Stimulated activated CD8-positive, alpha-beta memory T cell treated with anti-CD3 and anti-CD28 coated beads, Interleukin-12 subunit alpha, Interleukin-12 subunit beta, amount 100 ng/mL, for 1 hour (primary cell): ENCODE results near the gene PBX4.
"Not testable (repeated sequence)": the region's sequence is repeated elsewhere in the genome, so short reads cannot be mapped to it uniquely, and the experiment has no call there.

ENCODE experiments used
- DNase-seq: peaks from one replicate; pipeline ENCODE4 v3.0.0-alpha.2; 2020; ENCODE audit warnings: low read depth

Gene PBX4

DNA sequence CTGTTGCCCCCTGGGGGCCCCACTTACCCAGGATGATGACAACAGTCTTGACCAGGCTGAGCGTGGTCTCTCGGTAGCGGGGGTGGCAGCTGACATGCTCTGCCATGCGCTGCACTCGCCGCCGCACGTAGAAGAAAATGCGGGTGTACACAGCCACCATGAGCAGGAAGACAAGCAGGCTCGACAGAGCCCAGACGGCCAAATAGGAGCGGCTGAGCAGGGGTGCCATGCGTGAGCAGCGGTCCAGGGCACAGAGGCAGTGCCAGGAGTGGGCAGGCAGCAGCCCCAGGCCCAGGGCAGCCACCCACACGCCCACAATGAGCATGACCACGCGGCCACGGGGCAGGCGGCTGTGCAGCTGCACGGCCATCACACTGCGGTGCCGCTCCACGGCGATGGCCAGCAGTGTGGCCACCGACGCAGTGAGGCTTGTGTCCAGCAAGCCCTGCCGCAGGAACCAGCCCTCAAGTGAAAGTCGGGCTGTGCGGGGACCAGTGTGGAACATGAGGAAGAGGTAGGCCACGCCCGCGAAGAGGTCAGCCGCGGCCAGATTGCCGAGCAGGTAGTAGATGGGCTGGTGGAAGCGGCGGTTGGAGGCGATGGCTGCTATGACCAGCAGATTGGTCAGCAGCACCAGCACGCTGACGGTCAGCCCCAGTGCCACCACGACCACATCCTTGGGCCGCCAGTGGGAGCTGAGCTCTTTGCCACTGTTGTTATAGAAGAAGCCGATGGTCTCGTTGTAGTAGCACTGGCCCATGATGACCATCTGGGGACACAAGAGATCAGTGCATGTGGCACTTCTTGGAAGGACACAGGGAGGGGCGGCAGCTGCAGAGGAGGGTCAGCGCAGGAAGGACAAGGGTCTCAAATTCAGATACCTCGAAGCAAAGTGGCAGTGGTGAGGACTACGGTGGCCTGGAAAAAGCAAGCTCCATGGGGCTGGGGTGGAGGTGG lies 8.3 kb upstream of the PBX4 start:
- DNase-seq: no peak

DNA sequence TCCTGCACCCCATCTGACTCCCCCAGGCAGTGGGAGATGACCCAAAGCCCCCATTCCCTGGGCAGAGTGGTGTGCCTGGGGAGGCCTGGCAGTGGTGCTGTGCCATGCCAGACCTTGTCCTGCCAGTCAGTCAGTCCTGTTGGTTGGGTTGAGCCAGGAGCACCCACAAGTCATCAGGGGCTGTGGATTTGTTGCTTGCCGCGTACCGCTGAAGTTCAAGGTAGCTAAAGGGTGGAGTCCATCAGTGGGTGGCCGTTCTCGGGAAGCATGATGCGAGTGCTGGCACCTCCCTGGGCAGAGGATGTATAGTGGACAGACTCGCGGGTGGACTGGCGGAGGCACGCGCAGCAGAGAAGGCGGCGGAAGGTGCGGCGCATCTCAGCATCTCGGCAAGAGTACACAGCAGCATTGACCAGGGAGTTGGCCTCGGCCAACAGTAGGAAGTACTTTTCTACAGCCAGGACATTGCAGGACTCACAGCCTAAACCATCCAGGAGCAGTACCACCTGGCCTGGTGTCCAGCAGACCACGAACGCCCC lies 5.6 kb upstream of the PBX4 start:
- no peak for DNase-seq

DNA sequence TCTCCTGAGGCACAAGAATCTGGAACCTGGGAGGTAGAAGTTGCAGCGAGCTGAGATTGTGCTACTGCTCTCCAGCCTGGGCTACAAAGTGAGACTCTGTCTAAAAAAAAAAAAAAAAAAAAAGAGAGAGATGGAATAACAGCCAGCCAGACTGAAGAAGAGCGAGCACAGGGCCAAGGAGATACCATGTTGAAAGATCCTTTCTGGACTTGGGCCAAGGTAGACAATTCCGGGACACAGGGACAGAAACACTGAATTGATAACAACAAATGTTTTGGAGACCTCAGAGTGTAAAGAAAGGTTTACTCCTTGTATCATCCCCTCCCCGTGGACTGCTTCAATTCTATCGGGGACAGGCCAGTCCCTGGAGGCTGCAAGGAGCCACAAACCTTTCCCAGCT lies 4.9 kb upstream of the PBX4 start:
- no peak for DNase-seq

DNA sequence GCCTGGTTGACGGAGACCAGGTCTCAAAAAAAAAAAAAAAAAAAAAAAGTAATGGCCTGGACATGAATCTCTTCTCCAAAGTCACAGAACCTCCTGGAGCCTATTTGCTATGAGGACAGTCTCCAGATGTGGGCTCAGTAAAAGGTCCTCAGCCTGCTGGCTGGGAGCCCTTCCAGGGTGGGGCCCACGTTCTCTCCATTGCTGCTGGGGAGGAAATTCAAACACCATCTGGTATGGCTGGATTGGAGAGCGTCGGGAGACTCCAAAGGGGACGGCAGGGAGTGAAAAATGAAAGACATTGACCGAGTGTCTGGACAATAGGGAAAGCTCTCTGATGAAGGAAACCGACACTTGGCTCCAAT lies 1.3 kb upstream of the PBX4 start:
- DNase-seq: no peak

DNA sequence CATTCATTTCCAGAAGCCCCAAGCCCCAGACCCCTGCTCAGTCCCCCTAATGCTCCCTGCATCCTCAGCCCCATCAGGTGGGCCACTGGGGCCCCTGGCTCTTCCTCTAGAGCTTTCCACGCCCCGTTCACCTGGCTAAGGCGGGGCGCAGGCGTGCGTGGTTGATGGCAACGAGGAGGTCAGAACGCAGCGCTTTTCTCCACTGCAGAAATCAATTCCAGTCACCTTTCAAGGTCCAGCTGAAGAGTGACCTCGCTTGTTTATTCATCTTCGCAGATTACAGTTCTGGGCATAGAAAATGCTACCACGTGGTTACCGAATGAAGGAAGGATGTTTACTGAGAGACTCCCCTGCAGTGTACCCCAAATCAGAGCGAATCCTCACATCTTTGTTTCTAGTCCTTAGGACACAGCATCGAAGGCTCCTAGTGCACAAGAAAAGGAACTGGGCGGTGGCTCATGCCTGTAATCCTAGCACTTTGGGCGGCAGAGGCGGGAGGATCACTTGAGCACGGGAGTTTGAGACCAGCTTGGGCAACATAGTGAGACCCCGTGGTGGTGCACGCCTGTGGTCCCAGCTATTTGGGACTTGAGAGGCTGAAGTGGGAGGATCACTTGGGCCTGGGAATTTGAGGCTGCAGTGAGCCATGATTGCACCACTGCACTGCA lies 828 bp upstream of the PBX4 start:
- DNase-seq: no peak

DNA sequence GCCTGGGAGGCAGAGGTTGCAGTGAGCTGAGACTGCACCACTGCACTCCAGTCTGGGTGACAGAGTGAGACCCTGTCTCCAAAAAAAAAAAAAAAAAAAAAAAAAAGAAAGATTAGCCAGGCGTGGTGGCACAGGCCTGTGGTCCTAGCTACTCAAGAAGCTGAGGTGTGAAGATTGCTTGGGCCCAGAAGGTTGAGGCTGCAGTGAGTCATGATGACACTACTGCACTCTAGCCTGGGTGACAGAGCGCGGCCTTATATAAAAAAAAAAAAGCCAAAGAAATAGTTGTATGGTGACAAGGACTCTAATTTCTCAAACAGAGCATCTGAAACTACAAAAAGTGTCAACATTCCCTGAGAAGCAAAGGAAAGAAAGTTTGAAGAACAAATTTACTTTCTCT lies 3.4 kb downstream of the PBX4 start:
- DNase-seq: no peak

DNA sequence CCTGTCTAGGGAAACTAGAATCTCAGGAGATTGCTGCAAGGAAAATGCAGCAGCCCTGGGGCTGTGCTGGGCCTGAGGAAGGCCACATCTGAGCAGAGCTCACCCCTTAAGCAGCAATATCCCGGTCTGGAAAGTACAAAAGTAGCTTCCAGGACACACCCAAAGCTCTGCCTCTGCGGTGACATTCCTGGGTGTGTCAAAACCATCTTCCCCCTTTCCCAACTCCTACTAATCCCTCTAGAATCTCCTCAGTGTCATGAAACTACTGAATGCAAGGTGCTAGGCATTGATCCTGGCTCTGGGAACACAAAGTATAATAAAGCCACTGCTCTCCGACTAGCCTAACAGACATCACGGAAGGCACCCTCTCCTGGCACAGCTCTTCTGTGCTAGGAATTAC lies 5.0 kb downstream of the PBX4 start:
- DNase-seq: no peak

DNA sequence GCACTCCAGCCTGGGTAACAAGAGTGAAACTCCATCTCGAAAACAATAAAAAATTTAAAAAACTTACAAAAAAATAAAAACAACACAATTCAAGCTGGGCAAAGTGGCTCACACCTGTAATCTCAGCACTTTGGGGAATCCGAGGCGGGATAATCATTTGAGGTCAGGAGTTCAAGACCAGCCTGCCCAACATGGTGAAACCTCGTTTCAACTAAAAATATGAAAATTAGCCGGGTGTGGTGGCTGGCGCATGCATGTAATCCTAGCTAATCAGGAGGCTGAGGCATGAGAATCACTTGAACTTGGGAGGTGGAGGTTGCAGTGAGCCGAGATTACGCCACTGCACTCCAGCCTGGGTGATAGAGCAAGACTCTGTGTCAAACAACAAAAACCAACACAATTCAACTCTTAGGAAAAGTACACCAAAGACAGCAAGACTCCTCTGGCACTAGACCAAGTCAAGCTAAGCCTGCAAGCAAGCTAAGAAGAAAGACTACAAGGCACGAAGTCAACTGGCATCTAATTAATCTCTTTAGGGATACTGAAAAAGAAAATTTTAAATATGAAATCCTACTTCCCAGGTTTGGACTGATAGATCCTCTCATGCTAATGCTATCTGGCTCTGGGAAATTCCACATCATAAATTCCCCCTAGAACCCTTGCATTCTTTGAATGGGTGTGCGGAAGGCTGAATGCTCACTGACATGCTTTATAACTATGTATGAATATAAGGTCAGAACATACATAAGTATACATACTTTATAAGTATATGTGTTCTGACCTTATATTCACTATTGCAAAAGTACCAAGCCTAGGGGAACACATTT lies 7.9 kb downstream of the PBX4 start:
- DNase-seq: no peak

DNA sequence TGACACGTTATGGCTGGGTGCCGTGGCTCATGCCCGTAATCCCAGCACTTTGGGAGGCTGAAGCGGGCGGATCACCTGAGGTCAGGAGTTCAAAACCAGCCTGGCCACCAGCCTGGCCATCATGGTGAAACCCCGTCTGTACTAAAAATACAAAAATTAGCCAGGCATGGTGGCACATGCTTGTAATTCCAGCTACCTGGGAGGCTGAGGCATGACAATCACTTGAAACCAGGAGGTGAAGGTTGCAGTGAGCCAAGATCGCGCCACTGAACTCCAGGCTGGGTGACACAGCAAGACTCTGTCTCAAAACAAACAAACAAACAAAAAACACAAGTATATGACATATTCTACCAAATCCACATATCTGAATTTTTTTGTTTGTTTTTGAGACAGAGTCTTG lies 11.8 kb downstream of the PBX4 start:
- not testable (repeated sequence) for DNase-seq

DNA sequence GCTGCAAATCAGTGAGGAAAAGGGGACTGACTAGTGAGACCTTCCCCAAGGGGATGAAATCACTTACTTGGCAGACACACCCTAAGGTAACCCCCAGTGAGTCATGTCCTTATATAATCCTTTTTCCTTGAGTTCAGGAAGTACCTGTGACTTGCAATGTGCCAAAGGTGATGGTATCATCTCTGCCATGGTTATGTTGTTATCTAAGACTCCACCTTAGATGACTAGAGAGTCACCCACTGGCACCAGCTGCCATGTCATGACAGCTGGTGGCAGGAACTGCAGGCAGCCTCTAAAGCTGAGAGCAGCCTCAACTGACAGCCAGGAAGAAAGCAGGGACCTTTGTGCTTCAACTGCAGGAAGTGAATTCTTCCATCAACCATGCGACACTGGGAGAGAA lies 12.5 kb downstream of the PBX4 start:
- no peak for DNase-seq

DNA sequence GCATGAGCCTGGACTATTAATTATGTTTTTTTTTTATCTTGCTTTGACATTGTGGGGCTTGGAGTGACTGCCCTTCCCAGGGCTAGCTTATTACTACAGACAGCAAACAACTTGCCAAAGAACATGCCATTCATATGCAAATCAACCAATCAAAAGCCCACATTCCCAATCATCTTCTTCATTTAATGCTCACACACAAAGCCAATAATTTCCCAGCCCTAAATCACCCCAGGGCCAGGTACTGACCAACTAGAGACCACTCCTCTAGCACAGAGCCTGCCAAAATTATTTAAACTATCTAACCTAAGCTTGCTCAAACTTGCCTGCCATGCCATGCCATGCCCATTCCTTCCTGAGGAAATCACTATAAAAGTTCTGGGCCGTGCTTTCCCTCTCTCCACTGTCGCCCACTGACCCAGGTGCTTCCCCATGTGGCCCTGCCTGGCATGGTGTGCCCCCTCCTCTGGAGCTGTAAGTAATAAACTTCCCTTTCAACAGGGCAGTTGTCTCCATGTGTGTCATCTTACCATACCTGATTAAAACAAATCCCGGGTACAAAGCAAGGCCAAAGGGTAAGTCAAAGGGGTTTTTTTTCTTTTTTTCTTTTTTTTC lies 15.7 kb downstream of the PBX4 start:
- DNase-seq: no peak

DNA sequence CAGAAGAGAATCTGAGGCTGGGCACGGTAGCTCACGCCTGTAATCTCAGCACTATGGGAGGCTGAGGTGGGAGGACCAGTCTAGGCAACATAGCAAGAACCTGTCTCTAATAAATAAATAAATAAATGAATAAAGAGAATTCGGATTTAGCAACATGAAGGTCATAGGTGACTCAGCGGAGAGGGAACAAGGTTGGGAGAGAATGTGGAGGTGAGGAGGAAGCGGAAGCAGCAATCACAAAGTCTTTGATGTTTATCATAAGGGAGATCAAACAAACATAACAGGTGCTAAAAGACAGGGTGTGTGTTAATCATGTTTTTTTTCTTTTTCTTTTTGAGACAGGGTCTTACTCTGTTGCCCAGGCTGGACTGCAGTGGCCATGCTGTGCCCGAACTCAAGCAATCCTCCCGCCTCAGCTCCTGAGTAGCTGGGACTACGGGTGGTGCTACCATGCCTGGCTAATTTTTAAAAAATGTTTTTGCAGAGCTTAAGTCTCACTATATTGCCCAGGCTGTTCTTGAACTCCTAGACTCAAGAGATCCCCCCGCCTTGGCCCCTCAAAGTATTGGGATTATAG lies 16.3 kb downstream of the PBX4 start:
- no peak for DNase-seq

DNA sequence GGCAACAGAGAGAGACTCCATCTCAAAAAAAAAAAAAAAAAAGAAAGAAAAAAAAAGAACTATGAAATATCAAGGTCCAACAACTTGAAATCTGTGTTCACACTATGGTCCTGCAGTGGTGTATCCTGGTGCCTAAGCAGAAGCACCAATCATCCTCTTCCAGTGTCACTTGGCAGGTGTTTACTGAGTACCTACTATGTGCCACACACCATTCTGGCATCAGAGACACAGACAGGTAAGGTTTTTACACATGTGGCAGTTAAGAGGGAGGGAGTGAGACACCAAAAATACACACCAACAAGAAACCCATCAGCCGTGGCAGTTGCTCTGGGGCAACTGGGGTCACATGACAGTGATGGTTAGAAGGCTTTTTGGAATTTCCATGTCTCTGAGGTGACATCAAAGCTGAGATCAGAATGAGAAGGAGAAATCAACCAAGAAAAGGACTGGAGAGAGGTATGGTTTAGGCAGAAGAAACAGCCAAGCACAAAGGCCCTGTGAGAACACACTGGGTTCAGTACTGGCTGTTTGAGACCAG lies 17.6 kb downstream of the PBX4 start:
- DNase-seq: no peak

DNA sequence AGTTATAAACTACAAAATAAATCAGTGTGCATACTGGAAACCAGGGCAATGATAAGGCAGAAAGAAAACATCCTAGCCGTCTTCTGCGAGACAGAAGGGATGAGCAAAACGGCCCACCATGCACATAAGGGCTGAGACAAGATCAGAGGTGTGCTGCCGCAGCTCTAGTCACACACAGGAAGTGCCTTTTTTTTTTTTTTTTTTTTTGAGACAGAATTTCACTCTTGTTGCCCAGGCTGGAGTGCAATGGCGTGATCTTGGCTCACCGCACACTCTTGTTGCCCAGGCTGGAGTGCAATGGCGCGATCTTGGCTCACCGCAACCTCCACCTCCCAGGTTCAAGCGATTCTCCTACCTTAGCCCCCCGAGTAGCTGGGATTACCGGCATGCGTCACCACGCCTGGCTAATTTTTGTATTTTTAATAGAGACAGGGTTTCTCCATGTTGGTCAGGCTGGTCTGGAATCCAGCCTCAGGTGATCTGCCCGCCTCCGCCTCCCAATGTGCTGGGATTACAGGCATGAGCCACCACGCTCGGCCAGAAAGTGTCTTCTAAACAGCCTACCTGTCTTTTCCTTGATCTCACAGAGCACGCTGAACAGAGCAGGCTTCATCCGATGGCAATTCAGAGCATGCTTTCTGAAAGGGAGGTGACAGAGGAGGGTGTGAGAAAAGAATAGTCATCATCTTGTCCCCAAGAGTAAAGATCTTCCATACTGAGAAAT lies 19.6 kb downstream of the PBX4 start:
- DNase-seq: peak; percentile 44

DNA sequence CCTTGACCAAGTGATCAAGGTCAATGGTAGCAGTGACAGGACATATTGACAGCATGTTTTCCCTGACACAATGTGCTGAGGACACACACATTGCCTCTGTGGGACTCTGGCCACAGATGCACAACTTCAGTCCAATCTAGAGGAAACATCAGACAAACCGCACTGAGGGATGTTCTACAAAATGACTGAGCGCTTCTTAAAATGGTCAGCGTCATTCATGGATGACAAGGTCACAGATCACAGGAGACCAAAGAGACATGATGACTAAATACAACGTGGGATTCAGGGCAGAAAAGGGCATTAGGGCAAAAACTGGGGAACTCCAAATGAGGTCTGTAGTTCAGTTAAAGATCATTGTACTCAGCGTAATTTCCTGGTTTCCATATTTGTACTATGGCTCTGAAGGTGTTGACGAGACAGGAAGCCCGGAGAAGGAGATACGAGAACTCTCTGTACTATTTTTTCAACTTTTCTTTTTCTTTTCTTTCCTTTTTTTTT lies 20.6 kb downstream of the PBX4 start:
- DNase-seq: no peak

DNA sequence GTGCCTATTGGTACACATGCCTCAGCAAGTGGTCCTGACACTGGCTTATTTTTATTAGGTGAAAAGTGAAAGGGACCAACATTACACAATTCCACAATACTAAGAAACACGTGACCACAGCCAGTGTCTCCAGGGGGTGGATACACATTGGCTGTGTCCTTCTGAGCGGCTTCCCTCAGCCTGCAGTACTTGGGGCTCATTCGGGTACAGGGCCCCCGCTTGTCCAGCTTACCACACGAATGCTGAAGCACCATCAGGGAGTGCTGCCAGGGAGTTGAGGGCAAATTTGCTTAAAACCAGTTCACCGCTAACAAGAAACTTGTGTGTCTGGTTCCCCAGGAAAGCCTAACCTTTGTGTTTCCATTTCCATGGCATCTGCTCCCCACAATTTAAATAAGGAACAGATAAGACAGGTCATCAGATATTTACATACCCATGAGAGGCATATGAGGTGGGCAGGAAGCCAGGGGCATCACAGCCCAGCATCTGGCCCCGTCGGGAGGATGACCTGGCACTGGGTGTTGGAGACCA lies 23.3 kb downstream of the PBX4 start:
- DNase-seq: no peak

DNA sequence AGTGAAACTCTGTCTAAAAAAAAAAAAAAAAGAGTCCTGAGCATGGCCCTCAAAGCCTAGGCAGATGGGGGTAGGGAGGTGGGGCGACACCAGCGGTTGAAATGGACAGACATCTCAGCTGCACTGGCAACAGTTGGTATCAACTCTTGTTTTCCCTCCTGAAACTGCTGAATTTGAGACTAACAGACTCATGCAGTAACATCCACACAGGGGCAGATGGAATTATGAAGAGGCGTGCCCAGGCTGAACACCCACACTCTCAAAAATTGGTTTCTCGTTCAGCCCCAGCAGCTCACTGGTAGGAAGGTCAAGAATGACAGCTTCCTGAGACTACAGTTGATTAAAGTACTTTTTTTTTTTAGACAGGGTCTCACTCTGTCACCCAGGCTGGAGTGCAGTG lies 24.1 kb downstream of the PBX4 start:
- DNase-seq: no peak

DNA sequence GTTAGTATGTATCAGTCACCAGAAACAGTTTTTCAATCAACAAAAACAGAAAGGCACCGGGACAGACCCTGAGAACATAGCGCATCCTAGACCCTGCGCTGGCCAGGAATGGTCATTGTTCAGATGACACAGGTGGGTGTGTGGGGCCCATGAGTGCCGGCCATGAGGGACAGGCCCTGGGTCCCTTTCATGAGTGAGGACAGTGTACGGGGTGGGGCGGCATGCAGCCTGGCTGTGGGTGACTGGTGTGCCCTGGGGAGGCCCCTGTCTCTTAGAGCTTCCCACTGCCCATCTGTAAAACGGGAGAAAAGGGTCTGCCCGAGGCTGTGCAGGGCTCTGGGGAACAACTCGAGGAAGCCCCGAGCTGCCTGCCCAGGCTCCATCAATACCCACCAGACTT lies 25.8 kb downstream of the PBX4 start:
- no peak for DNase-seq

DNA sequence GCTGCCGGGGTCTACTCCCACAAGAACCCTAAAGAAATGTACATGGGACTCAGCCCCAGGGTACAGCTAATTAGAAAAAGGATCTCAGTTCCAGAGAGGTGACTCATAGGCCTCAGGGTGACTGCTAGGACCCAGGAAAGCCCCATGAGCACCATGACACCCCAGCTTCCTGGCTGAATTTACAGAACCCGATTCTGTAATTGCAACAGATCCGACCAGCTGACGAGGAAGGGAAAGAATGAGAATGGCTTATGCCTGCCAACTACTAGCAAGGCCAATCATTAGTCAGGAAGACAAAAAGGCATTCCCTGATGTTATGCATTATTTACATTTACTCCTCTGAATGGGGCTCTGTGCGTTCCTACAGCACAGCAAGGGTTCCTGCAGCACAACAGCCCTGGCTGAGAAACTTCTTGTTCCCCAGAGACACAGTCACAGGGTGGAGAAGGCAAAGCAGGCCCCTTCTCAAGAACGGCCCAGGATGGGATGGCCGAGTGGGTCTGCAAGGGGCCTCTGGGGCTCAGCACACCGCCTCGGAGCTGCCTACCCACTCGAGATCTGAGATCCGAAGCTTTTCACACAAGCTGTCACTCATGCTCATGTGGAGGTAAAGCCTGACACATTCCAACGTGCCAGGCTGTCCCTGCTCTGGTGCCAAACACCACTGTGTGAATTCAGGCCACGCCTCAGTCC lies 27.2 kb downstream of the PBX4 start:
- DNase-seq: peak; percentile 46

DNA sequence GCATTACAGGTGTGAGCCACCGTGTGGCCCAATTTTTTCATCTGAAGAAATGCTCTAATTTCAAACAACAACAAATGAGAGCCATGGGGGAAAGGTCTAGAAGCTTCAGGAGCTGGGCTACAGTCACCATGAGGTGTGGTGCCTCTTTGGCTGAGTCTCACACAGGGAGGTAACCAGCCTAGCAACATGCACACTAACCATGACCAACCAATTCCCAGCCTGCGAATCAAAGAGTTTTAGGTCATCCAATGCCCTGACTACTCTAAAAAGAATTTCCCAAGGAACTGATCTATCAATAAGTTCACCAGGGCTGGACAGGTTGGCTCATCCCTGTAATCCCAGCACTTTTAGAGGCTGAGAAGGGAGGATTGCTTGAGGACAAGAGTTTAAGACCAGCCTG lies 29.9 kb downstream of the PBX4 start:
- DNase-seq: no peak
